NCI-H2227 (cell line): ENCODE measurements around the gene RNFT2.
"Not testable (repeated sequence)": the region's sequence is repeated elsewhere in the genome, so short reads cannot be mapped to it uniquely, and the experiment has no call there.

ENCODE experiments used
- DNase-seq: peaks from one replicate; lab custom pipeline; 2025; ENCODE audit not compliant: unreplicated experiment; lab: John Stamatoyannopoulos, UW

The RNFT2 gene

DNA sequence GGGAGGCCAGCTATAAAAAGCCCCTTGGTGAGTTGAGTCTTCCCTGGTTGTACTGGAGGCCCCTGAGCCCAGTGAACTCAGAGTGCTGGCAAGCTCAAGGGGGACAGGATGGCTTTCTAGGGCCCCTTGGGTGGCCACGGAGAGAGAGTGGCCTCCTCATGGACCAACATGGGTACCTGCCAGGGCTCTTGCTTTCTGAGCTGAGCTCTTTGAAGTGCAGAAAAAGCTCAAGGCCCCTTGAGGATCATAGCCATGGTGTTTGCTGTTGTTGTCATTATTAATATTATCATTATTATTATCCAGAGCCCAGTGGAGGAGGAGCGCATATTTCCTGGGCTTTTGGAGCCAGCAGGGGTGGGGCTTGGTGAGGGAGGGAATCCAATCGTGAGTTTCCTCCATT, 6.7 kb downstream of the RNFT2 start:
- DNase-seq = no peak

DNA sequence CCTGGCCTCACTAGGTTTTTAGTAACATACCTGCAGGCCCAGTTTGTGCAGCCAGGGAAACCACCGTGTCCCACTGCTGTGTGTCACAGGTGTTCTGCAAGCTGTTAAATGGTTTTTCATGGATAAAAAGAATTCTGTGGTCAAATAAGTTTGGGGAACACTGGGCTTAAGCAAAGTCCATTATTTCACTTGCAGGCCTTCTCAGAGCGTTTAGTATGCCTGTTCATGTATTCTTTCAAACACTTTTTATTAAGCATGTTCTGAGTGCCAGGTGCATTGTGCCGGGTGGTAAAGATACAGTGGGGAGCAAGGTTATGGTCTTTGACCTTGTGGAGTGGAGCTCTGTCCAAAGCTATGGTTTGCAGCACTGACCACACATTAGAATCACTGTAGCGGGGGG, 7.4 kb downstream of the RNFT2 start:
- no peak for DNase-seq

DNA sequence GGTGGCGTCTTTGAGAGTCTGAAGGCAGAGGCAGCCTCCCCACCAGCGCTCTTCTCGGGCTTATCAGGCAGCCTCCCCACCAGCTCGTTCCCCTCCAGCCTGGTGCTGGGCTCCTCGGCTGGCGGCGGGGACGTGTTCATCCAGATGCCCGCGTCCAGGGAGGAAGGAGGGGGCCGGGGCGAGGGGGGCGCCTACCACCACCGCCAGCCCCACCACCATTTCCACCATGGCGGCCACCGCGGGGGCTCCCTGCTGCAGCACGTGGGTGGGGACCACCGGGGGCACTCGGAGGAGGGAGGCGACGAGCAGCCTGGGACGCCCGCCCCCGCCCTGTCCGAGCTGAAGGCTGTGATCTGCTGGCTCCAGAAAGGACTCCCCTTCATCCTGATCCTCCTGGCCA, 11.8 kb downstream of the RNFT2 start:
- DNase-seq = no peak

DNA sequence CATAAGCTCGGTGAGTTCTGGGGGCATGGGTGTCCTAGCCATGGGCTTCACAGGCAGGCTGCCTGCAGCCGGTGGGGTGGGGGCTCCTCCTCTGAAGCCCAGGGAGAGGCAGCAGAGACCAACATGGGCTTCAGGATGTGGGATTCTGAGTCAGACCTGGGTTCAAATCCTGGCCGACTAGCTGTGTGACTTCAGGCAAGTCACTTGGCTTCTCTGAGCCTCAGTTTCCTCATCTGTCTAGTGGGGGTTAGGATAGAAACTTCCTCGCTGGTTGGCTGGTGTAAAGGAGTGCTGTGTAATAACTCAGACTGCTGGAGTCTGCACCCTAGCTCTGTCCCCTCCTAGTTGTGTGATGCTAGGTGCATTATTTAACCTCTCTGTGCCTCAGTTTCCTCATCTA, 12.2 kb downstream of the RNFT2 start:
- no peak for DNase-seq

DNA sequence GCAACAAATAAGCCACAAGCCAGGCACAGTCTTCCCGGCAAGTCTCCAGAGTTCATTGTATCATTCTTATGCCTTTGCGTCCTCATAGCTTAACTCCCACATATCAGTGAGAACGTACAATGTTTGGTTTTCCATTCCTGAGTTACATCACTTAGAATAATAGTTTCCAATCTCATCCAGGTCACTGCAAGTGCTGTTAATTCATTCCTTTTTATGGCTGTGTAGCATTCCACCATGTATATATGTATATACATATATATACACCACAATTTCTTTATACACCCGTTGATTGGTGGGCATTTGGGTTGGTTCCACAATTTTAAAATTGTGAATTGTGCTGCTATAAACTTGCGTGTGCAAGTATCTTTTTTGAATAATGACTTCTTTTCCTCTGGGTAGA, 16.0 kb downstream of the RNFT2 start:
- DNase-seq = not testable (repeated sequence)

DNA sequence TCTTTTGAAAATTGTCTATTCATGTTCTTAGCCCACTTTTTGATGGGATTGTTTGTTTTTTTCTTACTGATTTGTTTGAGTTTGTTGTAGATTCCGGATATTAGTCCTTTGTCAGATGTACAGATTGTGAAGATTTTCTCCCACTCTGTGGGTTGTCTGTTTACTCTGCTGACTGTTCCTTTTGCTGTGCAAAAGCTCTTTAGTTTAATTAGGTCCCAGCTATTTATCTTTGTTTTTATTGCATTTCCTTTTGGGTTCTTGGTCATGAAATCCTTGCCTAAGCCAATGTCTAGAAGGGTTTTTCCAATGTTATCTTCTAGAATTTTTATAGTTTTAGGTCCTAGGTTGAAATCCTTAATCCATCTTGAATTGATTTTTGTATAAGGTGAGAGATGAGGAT, 16.7 kb downstream of the RNFT2 start:
- not testable (repeated sequence) for DNase-seq

DNA sequence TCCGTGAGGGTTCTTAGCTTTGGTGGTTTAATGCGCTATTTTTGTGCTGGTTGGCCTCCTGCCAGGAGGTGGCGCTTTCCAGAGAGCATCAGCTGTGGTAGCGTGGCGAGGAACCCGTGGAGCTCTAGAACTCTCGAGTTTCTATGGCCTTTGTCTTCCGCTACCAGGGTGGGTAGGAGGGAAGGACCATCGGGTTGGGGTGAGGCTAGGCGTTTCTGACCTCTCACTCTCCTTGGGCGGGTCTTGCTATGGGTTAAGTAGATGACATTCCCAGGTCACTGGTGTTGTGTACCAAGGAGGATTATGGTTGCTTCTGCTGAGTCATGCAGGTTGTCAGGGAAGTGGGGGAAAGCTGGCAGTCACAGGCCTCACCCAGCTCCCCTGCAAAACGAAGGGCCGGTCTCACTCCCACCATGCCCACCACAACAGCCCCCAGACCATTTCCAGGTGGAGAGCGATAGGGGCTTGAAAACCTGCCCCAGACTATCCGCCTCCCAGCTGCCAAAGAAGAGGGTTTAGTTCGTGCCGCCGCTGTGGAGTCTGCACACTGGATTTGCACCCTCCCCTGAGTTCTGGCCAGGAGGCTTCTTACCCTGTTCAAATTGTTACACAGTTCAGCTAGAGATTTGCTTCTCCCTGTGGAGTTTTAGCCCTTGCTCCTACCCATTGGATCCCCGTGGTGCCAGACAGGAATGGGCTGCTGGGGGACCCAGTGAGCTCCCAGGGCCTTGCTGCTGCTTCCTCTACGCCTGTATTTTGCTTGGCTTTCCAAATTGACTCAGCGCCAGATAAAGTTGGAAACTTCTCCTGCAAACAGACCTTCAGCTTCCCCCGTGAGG, 21.9 kb downstream of the RNFT2 start:
- no peak for DNase-seq

DNA sequence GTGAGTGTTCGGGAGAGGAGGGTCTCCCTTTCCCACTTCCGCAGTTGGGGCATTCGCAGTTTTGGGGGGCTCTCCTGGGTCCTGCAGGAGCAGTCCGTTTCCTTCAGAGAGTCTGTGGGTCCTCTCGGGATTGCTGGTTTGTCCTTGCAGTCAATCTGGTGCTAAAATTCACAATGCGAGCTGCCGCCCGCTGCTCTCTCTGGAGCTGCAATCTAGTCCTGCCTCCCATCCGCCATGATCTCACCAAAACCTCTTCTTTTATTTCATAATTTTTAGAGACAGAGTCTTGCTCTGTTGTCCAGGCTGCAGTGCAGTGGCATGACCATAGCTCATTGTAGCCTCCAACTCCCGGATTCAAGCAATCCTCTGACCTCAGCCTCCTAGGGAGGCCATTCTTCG, 22.5 kb downstream of the RNFT2 start:
- no peak for DNase-seq

DNA sequence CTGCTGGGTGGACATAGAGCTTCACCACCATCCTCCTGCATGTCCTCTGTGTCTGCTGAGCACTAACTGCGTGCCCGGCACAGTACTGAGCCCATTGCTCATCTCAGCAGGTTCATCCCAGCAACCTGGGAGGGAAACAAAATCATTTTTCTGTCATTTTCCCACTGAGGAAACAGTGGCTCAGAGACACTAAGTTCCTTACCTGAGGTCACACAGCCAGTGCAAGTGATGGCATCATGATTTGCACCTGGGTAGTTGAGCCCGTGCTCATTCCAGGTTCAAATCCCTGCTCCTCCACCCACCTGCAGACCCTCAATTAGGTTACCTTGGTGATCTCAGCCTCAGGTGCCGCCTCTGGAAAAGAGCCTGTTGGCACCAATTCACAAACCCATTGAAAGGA, 23.4 kb downstream of the RNFT2 start:
- DNase-seq = no peak

DNA sequence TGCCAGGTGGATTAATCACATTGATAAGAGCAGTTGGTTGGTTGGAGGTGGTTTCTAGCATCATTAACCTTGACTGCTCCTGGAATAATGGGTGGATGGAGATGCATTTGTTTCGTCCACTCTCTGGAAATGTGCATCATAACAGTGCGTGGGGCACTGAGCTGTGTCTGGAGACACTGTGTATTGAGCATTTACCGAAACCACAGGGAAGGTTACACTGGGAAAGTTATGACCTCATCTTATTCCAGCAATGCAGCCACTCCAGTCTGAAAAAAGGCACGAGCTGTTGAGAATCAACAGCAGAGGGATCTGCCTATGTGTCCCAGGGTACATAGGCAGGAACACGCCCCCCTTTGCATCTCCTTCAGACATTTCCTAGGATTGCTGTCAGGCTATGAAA, 27.2 kb downstream of the RNFT2 start:
- DNase-seq = no peak

DNA sequence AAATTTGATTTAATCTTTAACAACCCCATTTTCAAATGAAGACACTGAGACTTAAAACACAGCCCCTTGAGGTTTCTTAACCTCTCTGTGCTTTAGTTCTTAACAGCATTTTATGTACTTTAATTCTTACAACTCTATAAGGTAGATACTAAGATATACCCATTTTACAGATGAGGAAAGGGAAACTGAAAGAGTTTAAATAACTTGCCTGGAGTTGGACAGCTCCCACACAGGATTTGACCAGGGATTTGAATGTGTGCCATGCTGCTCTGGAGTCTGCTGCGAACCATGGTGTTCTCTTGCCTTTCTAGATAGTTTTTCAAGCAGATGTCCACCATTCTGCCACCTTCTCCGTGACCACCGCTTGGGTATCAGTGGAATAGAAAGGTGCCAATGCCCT, 28.2 kb downstream of the RNFT2 start:
- no peak for DNase-seq

DNA sequence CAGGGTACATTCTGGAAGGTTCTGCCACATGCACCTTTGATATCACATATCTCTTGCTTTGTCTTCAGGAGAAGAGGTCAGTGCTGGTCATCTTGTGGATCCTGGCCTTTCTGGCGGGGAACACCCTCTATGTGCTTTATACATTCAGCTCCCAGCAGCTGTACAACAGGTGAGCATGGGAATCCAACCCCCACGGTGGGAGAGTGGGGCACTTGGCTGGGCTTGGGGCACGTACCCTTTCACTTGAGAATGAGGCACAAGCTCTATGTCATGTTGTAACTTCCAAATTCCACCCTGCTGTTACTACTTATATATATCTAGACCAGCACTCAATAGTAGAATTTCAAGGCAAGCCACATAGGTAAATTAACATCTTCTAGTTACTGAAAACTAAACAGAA, 28.6 kb downstream of the RNFT2 start:
- DNase-seq = no peak

DNA sequence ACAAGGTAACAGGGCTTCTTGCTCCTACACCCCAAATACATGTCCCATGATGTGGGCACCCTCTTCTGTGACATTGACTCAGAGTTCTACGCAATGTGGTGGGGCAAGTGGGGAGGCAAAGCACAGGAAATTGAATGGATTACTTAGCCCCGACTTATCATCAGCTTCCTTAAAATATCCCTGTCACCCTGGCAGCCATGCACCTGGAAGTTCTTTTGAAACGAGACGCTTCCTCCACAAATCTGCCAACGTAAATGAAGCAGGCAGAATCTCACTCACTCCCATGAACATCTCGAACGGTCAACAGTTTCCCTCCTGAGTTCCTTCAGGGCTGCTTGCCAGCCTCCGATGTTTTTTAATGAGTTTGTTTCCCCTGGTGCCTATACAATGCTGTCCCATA, 33.5 kb downstream of the RNFT2 start:
- no peak for DNase-seq

DNA sequence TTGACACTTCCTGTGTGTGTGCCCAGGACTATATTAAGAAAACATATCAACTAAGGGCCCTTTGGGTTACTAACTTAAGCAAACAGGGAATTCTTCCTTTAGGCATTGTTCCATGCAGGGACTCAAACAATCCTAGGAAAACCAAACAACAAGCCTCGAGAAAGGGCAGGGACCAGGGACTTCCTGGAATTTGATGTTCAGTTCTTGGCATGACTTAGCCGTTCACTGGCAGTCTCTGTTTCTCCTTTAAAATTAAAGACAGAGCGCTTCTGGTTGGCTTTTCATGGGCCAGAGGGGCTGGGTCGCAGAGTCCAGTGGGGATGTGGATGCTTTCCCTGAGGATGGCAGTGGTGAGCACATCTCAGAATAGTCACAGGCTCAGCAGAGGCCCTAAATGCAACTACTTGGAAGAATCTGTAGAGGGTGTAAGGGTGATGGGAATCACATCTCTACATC, 35.2 kb downstream of the RNFT2 start:
- no peak for DNase-seq

DNA sequence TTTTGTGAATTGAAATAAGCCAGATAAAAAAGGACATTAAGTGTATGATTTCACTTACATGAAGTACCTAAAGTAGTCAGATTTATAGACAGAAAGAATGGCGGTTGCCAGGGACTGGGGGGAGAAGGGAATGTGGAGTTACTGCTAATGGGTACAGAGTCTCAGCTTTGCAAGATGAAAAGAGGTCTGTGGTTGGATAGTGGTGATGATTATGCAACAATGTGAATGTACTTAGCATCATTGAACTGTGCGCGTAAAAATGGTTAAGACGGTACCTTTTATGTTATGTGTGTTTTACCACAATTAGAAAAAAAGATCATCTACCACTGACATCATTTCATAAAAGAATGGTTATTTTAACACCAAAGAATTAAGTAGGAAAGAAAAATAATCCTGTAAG, 35.9 kb downstream of the RNFT2 start:
- DNase-seq = no peak

DNA sequence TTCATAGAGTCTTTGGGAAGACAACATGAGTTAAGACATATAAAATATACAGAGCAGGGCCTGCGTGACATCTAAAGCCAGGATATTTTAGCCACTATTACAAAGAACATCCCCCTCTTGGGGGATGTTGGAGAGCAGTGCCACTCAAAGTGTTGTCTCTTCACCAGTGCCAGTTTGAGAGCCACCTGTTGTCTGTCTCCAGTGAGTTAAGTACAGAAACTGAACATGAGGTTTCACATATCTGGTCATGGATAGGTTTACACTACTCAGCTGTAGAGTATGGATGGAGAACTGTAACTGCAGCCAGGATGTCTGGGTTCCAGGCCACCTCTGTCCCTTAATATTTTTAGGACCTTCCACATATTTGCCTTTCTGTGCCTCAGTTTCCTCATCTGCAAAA, 39.1 kb downstream of the RNFT2 start:
- DNase-seq = no peak

DNA sequence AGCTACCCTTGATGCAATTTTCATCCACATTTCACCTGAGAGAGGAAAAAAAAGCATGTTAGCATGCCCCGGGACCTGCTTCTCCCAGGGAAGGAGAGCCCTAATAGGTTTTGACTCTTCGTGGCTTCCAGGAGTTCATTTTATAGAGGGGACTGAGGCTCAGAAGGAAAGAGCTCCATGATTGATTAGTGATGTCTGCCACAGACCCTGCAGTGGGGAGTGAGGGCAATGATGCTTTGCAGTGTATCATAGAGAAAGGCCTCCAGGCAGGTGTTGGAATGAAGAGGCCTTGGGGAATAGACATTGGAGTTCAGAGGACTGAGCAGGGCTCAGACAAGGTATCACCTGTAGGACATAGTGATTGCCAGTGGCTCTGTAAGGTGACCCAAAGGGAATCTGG, 41.5 kb downstream of the RNFT2 start:
- DNase-seq = no peak

DNA sequence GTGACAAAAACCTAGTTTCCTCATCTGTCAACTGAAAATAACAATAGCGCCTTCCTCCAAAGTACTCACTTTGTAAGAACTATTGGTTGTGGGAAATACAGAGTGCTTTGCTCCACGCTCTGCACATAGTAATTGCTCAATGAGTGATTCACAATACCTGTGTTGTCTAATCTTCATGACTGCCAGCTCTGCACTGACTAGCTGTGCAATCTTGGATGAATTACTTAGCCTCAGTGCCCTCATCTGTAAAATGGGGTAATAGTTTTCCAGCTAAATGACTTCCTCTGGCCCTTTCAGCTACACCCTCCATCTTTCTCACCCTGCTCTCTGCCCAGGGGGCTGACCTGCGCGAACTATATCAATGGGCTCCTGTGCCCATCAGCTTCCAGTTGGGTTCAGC, 42.8 kb downstream of the RNFT2 start:
- DNase-seq = no peak

DNA sequence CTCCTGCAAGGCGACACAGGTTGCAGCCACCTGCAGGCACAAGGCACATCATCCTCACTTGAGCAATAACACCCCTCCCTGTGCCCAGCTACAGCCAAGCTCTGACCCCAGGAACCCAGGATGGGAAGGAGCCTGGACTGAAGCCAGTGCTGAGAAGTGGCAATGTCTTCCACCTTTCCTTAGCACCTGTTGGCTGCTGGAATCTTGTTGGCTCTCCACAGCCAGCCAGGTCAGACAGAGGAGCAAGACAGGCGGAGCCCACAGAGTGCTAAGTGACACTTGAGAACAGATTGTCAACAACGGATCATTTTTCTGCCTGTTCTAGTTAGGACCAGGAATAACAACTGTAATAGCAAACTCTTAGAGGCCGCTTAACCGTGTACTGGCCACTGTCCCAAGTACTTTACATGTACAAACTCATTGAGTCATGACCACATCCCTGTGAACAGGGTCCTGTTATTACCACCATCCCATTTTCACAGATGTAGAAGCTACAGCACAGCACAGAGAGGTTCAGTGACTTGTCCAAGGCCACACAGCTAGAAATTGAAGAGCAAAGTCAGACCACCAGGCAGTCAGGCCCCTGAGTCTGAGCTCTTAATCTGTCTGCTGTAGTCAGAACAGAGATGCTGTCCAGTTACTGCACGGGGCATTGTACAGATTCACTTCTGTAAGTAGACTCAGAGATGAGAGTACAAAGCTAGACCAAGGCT, 45.6 kb downstream of the RNFT2 start:
- no peak for DNase-seq

DNA sequence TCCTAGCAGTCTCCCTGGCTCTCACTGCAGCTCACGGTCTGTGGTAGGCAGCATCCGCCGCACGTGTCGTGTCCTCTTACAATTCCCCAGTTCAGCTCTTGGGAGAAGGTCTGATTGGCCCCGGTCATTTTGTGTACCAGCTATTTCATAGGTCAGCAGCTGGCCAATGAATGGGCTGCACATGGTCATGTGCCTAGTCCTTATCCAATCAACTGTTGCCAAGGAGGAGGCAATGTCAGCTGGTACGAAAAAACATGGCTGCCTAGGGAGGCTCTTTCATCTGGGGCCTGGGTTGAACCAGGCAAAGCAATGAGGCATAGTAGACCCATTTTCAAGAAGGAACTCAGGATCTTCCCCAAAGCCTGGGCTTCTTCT, 46.1 kb downstream of the RNFT2 start:
- peak; percentile 11 for DNase-seq

DNA sequence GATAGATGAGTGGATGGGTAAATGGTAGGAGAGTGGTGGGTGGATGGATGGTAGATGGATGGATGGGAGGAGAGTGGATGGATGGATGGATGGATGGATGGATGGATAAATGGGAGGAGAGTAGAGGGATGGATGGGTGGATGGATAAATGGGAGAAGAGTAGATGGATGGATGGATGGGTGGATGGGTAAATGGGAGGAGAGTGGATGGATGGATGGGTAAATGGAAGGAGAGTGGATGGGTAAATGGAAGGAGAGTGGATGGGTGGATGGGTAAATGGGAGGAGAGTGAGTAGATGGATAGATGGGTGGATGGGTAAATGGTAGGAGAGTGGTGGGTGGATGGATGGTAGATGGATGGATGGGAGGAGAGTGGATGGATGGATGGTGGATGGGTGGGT, 51.4 kb downstream of the RNFT2 start:
- not testable (repeated sequence) for DNase-seq

DNA sequence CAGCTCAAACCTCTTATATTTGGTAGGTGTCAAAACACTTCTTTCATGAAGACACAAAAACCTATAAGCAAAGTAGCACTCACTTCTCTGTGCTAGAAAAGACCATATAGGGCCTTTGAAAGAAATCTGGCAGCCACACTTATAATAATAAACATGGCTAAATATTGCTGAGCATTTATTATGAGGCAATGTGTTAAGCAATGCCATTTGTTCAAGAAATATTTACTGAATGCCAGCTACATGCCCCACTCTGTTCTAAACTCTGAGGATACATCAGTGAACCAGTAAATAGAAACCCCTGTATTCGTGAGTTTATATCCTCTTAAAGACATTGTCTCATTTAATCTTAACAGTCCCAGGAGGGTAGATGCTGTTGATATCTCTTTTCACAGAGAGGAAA, 52.0 kb downstream of the RNFT2 start:
- no peak for DNase-seq

DNA sequence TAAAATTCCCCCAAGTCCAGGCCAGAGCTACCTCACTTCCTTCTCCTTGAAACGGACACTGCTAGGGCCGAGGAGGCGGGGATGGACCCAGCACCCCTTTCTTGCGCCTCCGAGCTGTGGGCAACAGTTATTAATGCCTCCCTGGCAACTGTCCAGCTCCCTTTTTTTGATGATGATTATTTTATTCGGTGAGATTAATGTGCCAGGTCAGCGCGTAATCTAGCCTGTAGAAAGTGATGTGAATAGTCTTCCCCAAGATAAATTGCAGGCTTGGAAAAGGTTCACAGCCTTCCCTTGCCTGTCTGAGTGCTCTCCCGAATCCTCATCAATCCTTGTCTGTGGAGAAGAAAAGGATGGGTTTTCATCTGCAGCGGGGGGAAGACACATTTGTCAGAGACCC, 54.3 kb downstream of the RNFT2 start:
- DNase-seq = peak; percentile 78
